GM19043 (cell line): Measurements from ENCODE around the gene ANKMY2.

Experiments used
- ATAC-seq: cut with Tn5 transposase; IDR thresholded peaks from one replicate; pipeline ENCODE4 v1.9.1; 2021; ENCODE audit warnings: low read depth; ENCODE audit not compliant: unreplicated experiment

The ANKMY2 gene

GRCh38 chr7:16586081-16586874, 59.3 kb downstream of the ANKMY2 start:
- no peak for ATAC-seq

- no peak for ATAC-seq
Observed at GRCh38 chr7:16585540-16585939, 60.0 kb downstream of the ANKMY2 start.

DNA sequence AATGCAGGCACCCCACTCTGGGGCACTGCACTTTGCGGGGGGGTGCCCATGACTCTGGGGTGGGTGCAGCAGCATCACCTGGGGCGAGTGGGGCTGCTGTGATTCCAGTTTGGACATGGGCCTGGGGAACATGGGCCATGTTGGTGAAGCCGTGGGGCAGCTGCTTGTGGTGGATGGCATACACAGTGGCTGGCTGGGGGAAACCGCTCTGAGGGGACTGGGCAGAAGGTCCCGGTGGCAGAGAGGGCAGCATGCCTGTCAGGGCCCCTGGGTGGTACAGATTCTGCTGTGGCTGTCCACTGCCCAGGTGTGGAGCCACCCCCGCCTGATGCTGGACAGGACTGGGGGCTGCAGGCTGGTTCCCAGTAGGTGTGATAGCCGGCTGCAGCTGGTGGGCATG, 61.7 kb downstream of the ANKMY2 start:
- ATAC-seq = no peak

DNA sequence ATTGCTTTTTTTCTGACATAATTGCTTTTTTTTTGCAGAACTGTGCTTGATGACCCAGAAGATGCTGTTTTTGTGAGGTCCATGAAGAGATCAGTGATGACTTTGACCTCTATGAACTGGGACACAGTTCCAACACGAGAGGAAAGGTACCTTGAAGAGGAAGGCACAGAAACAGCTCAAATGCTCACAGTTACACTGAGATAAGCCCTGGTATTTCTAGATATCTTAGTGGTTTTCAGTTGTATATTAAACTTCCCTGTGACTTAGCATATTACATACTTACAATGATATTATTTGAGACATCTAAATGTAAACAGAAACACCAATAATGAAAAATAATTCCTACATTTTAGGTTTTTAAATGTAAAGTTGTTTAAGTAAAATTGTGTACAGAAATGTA, 64.3 kb downstream of the ANKMY2 start:
- ATAC-seq = no peak

GRCh38 chr7:16579216-16579615, 66.3 kb downstream of the ANKMY2 start:
- ATAC-seq = no peak

- ATAC-seq = no peak
Observed at GRCh38 chr7:16571941-16572340, 73.6 kb downstream of the ANKMY2 start.

GRCh38 chr7:16564909-16565426, 80.6 kb downstream of the ANKMY2 start:
- peak; percentile 43 for ATAC-seq

DNA sequence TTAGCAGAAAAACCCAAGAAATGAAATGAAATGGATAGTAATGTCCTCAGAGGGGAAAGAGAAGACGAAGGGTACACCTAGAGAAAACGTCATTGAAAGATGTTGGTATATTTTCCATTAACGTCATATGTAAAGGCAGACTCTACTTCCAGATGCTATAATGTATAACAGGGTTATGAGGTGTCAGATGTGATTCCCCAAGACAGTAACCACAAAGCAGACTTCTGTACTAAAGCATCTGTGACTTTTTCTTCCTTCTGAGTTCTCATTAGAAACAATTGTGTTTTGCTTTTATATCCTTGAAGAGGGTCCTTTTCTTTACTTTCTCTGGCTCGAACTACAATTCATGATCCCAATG, 81.6 kb downstream of the ANKMY2 start:
- no peak for ATAC-seq

DNA sequence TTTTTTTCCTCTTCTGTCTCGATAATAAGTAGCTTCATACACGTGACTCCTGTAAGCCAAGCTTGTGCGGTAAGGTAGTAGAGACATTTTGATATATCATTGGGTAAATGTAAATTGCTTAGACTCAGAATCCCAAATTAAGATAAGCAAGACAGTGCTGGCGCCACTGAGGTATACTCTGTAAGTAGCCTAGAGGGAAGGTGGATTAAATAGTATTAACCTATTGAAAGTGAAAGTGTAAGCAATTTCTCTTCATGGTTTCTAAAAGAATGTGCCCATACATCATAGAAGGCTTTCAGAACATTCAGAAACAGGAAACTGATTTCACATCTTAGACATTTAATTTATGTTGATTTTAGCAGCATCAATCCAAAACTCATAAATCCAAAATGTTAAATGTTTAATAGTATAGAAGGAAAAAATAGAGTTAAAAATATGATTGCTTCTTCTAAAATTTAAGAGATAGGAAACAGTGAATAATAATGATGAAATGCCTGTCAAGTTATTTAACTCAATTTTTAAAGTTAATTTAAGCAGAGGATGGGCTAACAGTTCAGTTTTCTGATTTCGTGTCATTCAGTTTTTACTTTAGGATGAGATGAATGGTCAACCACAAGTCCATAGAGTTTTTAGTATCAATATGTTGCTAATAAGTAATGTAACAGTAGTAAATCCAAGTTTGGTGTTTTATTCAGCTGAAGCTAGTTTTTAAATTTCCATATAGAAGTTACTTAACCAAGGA, 82.1 kb downstream of the ANKMY2 start:
- ATAC-seq = peak; percentile 74

DNA sequence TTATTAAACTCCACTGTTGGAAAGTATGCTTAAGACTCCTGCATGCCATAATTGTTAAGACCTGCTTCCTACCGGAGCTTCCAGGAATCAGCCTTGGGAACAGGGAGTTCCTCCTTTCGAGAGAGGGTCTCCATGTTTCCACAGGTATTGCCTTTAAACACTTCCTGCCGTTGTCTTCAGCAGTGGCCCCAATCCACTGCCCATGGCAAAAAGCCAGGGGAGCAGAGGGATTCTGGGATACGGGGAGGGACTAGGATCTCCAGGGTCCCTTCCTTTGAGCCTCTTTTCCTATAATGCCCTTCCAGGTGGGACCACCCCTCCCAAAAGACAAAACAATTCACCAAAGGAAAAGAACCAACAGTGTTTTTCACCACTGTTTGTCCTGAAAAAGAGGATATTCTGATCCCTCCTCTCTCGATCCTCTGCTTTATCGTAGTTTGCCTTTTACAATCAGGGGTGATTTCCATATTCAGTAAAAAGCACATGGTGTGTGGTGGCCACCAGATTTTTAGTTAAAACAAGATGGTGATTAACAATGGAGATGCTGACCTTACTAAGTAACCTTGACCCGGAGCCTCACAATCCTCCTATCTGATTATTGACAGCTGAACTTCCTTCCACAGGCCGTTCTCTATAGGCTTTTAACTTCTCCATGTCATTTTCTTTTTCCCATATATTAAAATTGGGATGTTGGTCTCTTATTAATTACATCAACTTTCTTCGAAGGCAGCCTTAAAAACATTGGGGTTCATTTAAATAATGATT, 82.9 kb downstream of the ANKMY2 start:
- ATAC-seq = no peak

- no peak for ATAC-seq
Observed at GRCh38 chr7:16561943-16562342, 83.6 kb downstream of the ANKMY2 start.

GRCh38 chr7:16559497-16560179, 85.9 kb downstream of the ANKMY2 start:
- no peak for ATAC-seq

- no peak for ATAC-seq
Observed at GRCh38 chr7:16558761-16559302, 86.7 kb downstream of the ANKMY2 start.

- no peak for ATAC-seq
Observed at GRCh38 chr7:16556359-16556758, 89.2 kb downstream of the ANKMY2 start.

- no peak for ATAC-seq
Observed at GRCh38 chr7:16554518-16555236, 90.9 kb downstream of the ANKMY2 start.

DNA sequence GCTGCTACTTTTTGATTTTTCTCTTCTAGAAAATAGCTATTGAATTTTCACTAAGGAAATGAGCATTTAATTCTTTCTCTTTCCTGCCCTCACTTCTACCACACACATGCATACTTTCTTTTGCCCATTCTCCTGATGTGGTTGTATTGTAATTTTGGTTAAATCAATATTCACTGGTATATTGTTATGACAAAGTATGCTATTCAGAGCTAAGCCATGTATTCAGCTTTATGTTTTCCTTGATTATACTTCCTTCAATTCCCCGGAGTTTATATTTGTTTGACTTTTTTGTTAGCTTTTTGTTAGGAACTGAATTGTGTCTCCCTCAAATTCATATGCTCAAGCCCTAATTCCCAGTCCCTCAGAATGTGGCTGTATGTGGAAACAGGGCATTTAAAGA, 94.9 kb downstream of the ANKMY2 start:
- ATAC-seq = no peak
